Stimulated activated CD8-positive, alpha-beta memory T cell treated with anti-CD3 and anti-CD28 coated beads, Interleukin-4, amount 100 ng/mL, for 1 hour (primary cell): ENCODE measurements around the gene SYNDIG1.

ENCODE experiments used
- DNase-seq, 2 donors: peaks; one replicate each; pipeline ENCODE4 v3.0.0-alpha.2; 2020; ENCODE audit warnings: low read depth in 2 of 2, low spot score in 1 of 2

The SYNDIG1 gene

DNA sequence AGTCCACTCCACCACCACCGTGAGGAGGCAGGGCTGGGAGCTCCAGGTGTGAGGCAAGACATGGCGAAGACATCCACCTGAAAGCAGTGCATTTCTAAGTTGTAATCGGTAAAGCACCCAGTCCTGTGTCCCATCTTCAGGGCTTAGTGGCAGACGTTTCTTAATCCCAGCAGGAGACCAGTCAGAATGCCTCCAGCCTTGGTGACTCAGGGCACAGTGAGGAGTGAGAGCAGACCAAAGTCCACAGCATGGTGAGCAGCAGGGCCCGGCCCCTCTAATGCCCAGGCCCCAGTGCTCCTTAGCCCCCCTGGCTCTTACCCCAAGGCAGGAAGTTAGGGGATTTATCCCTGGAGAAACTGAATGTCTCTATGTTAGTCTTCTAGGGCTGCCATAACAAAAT lies 183.9 kb downstream of the SYNDIG1 start:
- DNase-seq, result no peak

DNA sequence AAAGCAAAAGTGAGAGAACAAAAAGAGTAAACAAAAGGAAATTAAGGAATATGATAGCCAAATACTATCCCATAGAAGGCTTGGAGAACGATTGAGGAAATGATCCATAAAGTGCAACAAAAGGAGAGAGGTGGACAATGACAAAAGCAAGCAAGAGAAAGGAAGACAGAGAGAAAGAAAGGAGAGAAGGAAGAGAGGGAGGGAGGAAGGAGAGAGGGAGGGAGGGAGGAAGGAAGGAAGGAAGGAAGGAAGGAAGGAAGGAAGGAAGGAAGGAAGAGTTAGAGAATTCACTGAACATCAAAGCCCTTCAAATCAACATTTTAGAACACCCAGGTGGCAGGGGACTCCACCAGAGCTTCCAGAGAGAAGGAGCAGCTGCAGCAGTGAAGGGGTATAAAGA lies 185.0 kb downstream of the SYNDIG1 start:
- DNase-seq, result no peak

- no peak for DNase-seq
Measured at GRCh38 chr20:24656391-24656790, 187.0 kb downstream of the SYNDIG1 start.

DNA sequence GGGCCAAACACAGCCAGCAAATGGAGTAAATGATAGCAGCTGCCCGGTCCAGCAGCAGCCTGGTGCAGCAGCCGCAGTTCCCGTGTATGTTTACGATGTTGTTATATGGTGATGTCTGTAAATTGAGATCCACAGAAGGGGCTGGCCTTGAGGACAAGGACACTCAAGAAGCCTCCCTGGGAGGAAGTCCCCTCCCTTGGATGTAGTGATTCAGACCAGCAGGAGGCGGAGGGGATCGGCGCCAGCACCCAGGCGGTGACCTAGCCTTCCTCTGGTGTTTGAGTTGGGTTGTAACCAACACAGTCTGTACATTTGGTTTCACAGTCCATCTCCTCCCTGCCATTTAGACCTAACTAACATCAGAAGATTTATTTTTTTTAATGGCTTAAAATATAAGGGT lies 187.8 kb downstream of the SYNDIG1 start:
- DNase-seq, result no peak

DNA sequence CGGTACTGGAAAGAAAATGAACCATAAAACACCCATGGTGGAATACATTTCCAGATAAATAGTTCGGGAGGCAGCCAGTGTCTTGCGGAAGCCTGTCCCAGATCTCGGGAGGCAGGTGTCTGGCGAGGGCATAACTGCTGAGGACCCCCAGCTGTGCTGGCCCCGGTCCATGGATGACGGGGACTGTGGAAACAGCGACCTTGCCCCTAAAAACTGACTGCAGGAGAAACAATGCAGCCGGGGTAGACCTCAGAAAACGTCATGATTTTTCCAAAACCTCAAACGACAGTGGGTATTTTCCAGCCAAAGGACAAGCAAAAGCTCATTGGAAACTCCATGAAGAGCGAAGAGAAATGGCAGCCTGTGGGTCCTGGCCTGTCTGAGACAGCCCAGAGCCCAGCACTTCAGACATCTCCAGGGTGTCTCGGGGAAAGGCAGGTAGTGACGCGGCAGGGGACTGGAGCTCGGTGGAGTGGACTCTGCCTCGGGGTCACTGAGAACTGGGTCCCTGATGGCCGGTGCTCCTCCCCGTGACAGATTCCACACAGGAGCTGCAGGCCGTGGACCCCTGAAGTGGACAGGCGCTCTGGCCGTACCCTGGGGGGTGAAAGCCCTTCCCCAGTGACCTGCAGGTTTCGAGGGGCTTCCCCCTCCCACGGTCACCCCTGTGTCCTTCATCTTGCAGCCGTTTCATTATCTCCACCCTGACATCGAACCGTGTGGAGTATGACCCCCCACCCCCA lies 188.6 kb downstream of the SYNDIG1 start:
- DNase-seq, result no peak

DNA sequence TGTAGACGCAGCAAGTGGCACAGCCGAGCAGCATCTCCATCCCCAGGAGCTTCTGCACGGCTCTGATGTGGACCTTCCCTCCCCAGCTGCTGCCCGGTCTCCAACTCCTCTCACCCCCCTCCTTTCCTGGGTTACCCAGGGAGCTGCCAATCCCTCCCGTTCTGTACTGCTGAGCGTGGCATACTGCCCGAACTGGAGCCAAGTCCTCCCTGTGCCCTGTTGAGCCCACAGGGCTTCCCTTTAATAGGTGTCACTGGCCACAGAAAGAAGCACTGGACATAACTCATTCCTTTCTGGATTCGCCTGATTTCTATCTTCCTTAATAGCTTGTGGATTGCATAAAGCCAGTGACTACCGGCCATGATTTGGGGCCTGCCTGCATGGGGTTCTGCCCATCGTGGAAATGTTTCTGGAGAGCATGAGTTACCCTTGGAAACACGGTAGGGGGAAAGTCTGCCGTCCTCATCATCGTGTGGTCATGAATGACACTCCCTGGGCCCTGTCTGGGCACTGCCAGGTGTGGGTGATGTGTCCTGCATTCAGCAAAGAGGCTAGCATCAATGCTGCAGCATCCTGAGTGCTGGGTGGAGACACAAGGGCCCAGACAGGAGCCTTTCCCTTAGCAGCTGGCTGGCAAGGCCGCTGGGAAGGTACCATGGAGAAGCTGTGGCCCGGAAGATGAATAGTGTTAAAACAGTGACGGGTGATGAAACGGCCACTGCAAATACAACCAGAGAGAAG lies 189.7 kb downstream of the SYNDIG1 start:
- DNase-seq, result no peak

- DNase-seq, result no peak
Measured at GRCh38 chr20:24659835-24660234, 190.4 kb downstream of the SYNDIG1 start.

- no peak for DNase-seq
Measured at GRCh38 chr20:24660651-24661050, 191.2 kb downstream of the SYNDIG1 start.

DNA sequence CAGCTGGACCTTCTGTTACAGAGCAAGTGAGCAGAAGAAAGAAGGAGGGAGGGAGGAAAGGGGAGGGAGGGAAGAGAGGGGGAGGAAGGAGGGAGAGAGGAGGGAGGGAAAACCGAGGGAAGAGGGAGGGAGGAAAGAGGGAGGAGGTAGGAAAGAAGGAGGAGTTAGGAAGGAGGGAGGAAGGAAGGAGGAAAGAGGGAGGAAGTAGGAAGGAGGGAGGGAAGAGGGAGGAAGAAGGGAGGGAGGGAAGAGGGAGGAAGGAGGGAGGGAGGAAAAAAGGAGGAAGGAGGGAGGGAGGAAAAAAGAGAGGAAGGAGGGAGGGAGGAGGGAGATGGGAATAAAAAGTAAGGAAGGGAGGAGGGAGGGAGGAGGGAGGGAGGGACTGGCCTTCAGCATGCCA lies 191.8 kb downstream of the SYNDIG1 start:
- DNase-seq, result no peak

GRCh38 chr20:24662322-24662721 lies 192.9 kb downstream of the SYNDIG1 start:
- DNase-seq, result no peak

- DNase-seq, result no peak
Measured at GRCh38 chr20:24662752-24663365, 193.4 kb downstream of the SYNDIG1 start.

DNA sequence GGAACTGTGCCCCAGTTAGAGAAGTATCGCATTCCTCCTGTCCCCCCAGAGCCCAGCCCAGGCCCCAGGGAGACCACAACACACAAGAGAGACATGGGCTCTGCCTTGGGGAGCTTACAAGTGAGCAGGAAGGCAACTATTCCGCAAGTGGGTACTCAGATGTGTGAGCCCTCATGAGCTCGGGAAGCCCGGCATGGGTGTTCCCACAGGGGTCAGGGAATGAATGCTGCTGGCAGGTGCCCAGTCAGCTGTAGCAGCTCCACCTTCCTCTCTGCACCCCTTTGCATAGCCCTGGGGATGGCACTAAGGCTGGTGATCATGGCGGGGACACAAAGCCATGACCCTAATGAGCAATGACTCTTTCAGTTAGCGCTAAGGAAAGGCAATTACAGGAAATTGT lies 194.1 kb downstream of the SYNDIG1 start:
- no peak for DNase-seq

DNA sequence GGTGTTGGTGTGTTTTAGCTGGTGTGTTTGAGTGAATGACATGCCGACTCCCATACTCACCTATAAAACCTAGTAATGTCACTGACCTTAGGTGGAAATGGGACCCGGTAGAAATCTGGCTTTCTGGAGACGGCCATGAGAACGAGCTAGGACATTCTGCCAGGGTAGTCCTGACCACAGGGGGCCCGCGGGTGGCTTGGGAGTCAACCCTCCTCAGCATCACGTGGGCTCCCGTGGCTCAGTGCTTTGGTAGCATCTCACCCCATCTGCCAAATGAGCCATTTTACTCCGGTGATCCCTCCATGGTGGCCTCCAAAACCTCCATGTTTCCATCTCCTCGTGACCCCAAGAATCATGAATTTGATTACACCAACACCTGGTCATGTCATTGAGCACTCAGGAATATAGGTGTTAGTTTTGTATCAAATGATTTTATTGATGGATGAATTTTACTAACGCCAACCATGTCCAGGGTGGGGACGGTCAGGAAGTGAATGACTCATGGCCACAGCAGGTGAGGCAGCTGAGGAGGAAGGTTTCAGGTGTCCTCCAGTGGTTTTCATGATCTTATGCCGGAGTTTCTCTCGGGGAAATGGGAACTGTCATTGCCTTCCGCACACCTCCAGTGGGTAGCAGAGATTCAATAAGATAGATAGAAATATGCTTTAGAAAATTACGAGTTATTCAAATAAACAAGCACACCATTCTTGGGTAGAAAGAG lies 195.0 kb downstream of the SYNDIG1 start:
- no peak for DNase-seq

- no peak for DNase-seq
Measured at GRCh38 chr20:24665196-24665595, 195.8 kb downstream of the SYNDIG1 start.

DNA sequence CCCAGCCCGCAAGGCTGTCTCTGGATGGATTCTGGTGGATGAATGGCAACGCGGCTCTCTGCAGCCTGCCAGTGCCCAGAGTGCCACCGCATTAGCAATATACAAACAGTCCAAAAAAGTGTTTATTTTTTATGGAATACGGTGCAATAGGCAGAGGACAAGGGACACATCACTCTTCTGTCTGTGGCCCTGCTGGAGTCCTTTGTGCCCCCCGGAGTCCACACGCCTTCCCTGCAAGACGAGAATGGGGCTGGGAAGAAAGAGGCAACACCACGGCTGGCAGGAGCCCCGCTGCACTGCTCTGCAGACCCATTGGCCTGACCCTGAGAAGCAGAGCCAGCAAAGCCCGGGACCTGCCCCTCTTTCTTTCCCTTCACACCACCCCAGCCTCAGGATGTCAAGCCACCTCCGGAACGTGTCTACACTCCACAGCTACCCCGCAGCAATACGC lies 196.3 kb downstream of the SYNDIG1 start:
- no peak for DNase-seq

- no peak for DNase-seq
Measured at GRCh38 chr20:24667689-24668383, 198.4 kb downstream of the SYNDIG1 start.

DNA sequence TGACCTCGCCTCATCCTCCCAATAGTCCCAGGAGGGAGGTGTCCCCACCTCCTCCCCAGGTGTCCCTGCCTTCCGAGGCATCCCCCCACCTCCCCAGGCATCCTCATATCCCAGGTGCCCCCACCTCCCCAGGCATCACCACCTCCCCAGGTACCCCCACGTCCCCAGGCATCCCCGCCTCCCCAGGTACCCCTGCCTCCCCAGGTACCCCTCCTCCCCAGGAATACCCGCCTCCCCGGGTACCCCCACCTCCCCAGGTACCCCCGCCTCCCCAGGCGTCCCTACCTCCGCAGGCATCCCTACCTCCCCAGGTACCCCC lies 198.9 kb downstream of the SYNDIG1 start:
- DNase-seq, result no peak

DNA sequence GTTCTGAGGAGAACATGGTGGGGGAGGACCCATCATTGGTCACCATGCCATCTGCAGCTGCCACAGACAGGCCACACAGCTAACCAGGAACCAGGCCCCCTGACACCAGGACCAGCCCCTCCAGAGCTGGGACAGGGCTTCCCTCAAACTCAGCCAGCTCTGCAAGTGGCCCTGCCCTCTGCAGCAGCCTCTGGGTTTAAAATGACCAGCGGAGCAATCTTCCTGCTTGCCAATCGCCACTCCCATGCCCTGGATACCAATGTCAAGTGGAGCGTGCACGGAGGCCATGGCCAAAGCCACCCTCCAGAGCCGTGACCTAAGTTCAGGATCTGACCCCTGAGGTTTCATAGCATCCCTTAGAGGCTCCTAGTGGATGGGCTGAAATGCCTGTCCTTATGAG lies 199.4 kb downstream of the SYNDIG1 start:
- DNase-seq, result no peak

DNA sequence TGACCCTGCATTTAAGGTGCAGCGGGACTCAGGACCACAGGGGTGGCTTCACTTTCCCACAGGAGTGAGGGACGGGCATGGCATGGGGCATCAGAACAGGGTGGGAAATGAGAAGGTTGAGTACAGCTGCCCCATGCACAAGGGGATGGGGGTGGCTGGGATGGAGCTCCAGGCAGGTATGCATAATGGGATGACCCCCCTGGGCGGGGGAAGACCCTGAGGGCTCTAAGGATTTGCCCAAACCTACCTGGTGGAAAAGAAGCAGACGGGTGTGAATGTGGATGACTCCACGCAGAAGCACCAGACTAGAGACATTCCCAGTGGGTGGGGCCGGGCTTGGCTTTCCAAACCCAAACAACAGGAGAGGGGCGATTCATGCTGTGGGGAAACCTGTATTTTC lies 200.3 kb downstream of the SYNDIG1 start:
- no peak for DNase-seq

DNA sequence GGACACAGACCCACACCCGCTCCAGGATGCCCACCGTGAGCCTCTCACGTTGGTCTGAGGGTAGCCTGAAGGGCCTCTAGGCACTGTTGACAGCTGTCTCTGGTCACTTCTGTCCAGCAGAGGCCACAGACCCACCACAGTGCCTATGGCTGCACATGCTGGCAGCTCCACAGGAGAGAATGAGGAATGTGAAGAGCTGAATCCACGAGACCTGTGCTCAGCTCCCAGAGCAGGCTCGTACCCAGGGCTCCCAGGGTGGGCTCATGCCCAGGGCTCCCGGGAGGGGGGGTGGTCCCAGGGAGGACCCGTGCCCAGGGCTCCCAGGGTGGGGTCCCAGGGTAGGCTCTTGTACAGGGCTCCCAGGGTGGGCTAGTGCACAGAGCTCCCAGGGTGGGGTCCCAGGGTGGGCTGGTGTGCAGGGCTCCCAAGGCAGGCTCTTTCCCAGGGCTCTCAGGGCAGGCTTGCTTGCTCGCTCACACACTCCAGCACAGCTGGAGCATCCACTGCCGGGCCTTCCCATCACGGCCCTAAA lies 201.0 kb downstream of the SYNDIG1 start:
- DNase-seq, result no peak

- DNase-seq, result no peak
Measured at GRCh38 chr20:24670981-24671380, 201.6 kb downstream of the SYNDIG1 start.
